NT2/D1 (cell line): ENCODE results near the gene RASSF7.

Source experiments
- DNase-seq: peaks from one replicate; pipeline ENCODE4 v3.0.0-alpha.2; 2011; ENCODE audit warnings: low read depth, low spot score
- H3K27me3 ChIP-seq: 2 replicates; pipeline ENCODE4 v1.6.0; 2011; ENCODE audit warnings: mild to moderate bottlenecking; ENCODE audit not compliant: insufficient read length, insufficient read depth
- H3K36me3 ChIP-seq: 2 replicates; pipeline ENCODE4 v1.6.1; 2011; ENCODE audit warnings: mild to moderate bottlenecking, low read length, mixed read lengths; ENCODE audit not compliant: insufficient read depth, insufficient read length
- H3K4me1 ChIP-seq: 2 replicates; pipeline ENCODE4 v1.5.1; 2011; ENCODE audit not compliant: insufficient read depth, insufficient read length
- H3K4me3 ChIP-seq: 2 replicates; pipeline ENCODE4 v1.5.1; 2011; ENCODE audit warnings: low read depth; ENCODE audit not compliant: insufficient read length
- H3K9ac ChIP-seq: 2 replicates; pipeline ENCODE4 v1.6.0; 2011; ENCODE audit warnings: low read depth; ENCODE audit not compliant: insufficient read length
- H3K9me3 ChIP-seq: 2 replicates; pipeline ENCODE4 v1.5.1; 2011; ENCODE audit warnings: mild to moderate bottlenecking, low read length; ENCODE audit not compliant: insufficient read depth
- SUZ12 ChIP-seq: IDR thresholded peaks from 2 replicates; pipeline ENCODE4 v1.6.1; 2011; ENCODE audit not compliant: insufficient read length, insufficient read depth; ENCODE audit errors: extremely low read depth
- YY1 ChIP-seq: IDR thresholded peaks from 2 replicates; pipeline ENCODE4 v1.6.1; 2011; ENCODE audit not compliant: insufficient read length, insufficient read depth
- ZNF274 ChIP-seq: IDR thresholded peaks from 2 replicates; pipeline ENCODE4 v1.6.1; 2011; ENCODE audit warnings: mild to moderate bottlenecking, low read depth, low read length

RASSF7 gene

GRCh38 chr11:574632-575312 lies 14.0 kb downstream of the RASSF7 start:
- Histone ChIP-seq H3K36me3 (peaks cover 28% of the 10 kb centered on the region), H3K27me3 (peaks cover 21% of the 10 kb centered on the region), H3K4me3 (peak overlapping the region; percentile 78), H3K9ac (peak overlapping the region; percentile 87), H3K9me3 (no peaks in the 10 kb centered on the region), H3K4me1 (peaks cover 34% of the 10 kb centered on the region)
- no peak for TF ChIP-seq SUZ12
- TF ChIP-seq YY1 = no peak
- TF ChIP-seq ZNF274 = no peak
- DNase-seq = no peak

- H3K36me3 ChIP-seq = peaks cover 35% of the 10 kb centered on the region
- H3K9me3 ChIP-seq = no peaks in the 10 kb centered on the region
- peaks cover 20% of the 10 kb centered on the region for H3K27me3 ChIP-seq
- H3K4me3 ChIP-seq = peak overlapping the region; percentile 78
- peaks cover 37% of the 10 kb centered on the region for H3K4me1 ChIP-seq
- DNase-seq = no peak
- no peak for TF ChIP-seq ZNF274
- no peak for TF ChIP-seq YY1
- TF ChIP-seq SUZ12 = no peak
- H3K9ac ChIP-seq = peak overlapping the region; percentile 87
Observed at GRCh38 chr11:575313-575995, 14.7 kb downstream of the RASSF7 start.

GRCh38 chr11:575996-576768 lies 15.4 kb downstream of the RASSF7 start, which contains the start of gene PHRF1:
PHRF1 (plus strand) TSS chr11:576470; CDS start chr11:581513, 5,043 bp downstream.
- TF ChIP-seq YY1 = no peak
- TF ChIP-seq ZNF274 = no peak
- TF ChIP-seq SUZ12 = no peak
- no peaks in the 10 kb centered on the region for H3K9me3 ChIP-seq

GRCh38 chr11:576811-577610 lies 16.2 kb downstream of the RASSF7 start:
- no peak for DNase-seq
- Histone ChIP-seq H3K27me3 (peaks cover 20% of the 10 kb centered on the region), H3K4me3 (peak overlapping the region; percentile 92), H3K4me1 (peaks cover 29% of the 10 kb centered on the region), H3K9me3 (no peaks in the 10 kb centered on the region), H3K9ac (peak overlapping the region; percentile 99), H3K36me3 (peaks cover 45% of the 10 kb centered on the region)
- TF ChIP-seq SUZ12 (no peak), ZNF274 (no peak)

More at GRCh38 chr11:575996-576768, 15.4 kb downstream of the RASSF7 start, which contains the start of gene PHRF1:
- H3K9ac ChIP-seq = peak within 1 kb of the TSS; percentile 99
- peaks cover 36% of the 10 kb centered on the region for H3K4me1 ChIP-seq
- peak; percentile 89 for DNase-seq
- H3K27me3 ChIP-seq = peaks cover 20% of the 10 kb centered on the region
- H3K36me3 ChIP-seq = peaks cover 37% of the 10 kb centered on the region
- H3K4me3 ChIP-seq = peak within 1 kb of the TSS; percentile 92

- DNase-seq = no peak
- no peak for TF ChIP-seq ZNF274
- TF ChIP-seq YY1 = no peak
- no peak for TF ChIP-seq SUZ12
Observed at GRCh38 chr11:577611-577894, 16.8 kb downstream of the RASSF7 start.

GRCh38 chr11:578276-579035 lies 17.7 kb downstream of the RASSF7 start:
- Histone ChIP-seq H3K36me3 (peaks cover 53% of the 10 kb centered on the region), H3K4me1 (peaks cover 23% of the 10 kb centered on the region), H3K9me3 (no peaks in the 10 kb centered on the region), H3K27me3 (peaks cover 17% of the 10 kb centered on the region), H3K4me3 (no peak overlapping the region), H3K9ac (peak overlapping the region; percentile 99)
- no peak for DNase-seq
- no peak for TF ChIP-seq YY1

More at GRCh38 chr11:577611-577894, 16.8 kb downstream of the RASSF7 start:
- peaks cover 49% of the 10 kb centered on the region for H3K36me3 ChIP-seq
- peaks cover 20% of the 10 kb centered on the region for H3K27me3 ChIP-seq
- no peaks in the 10 kb centered on the region for H3K9me3 ChIP-seq
- H3K4me3 ChIP-seq = peak overlapping the region; percentile 92
- peaks cover 29% of the 10 kb centered on the region for H3K4me1 ChIP-seq
- H3K9ac ChIP-seq = peak overlapping the region; percentile 99
